H1 (cell line): Measurements from ENCODE around the gene UBE2E1. TPM values are rescaled to one million over a fixed set of nuclear protein-coding genes. Genes with fewer than 3 reads are reported as not detected.

Experiments
- CTCF ChIA-PET: fragments of 300-600 bp; sonication (Branson Sonifier 250); formaldehyde crosslinking; loops from one replicate; lab custom pipeline; 2021; ENCODE audit not compliant: partially characterized antibody; lab: Charles Lee
- POLR2A ChIA-PET: fragments of 300-600 bp; sonication (Branson Sonifier 250); formaldehyde crosslinking; loops from one replicate; lab custom pipeline; 2021; ENCODE audit warnings: inconsistent platforms; ENCODE audit not compliant: partially characterized antibody; lab: Charles Lee
- DNase-seq, 2 experiments: peaks; one replicate each; pipeline versions ENCODE4 v3.0.0 to v3.0.0-alpha.2; 2010 to 2022; ENCODE audit warnings: low spot score in 2 of 2, low read depth in 1 of 2, mixed read lengths in 1 of 2
- FAIRE-seq: peaks from 2 replicates; lab custom pipeline; 2011; peaks lifted over from hg19 to GRCh38; lab: Jason Lieb, UNC
- H2AFZ ChIP-seq: 2 replicates; pipeline ENCODE4 v1.8.1; 2012; ENCODE audit warnings: low read length, inconsistent platforms
- H2AK5ac ChIP-seq: 2 replicates; pipeline ENCODE4 v1.6.1; 2013; ENCODE audit warnings: low read depth, low read length
- H2BK120ac ChIP-seq: replicated peaks from 2 replicates; pipeline ENCODE3; 2013; ENCODE audit warnings: low read depth, low read length, inconsistent platforms
- H2BK12ac ChIP-seq: 2 replicates; pipeline ENCODE4 v1.6.1; 2013; ENCODE audit warnings: low read depth, low read length
- H2BK15ac ChIP-seq: 2 replicates; pipeline ENCODE4 v1.6.1; 2013; ENCODE audit warnings: low read length
- H2BK20ac ChIP-seq: 2 replicates; pipeline ENCODE4 v1.6.1; 2013; ENCODE audit warnings: low read length
- H2BK5ac ChIP-seq: 2 replicates; pipeline ENCODE4 v1.6.1; 2013; ENCODE audit warnings: low read depth, low read length
- H3K14ac ChIP-seq: 2 replicates; pipeline ENCODE4 v1.6.1; 2013; ENCODE audit warnings: inconsistent platforms; ENCODE audit not compliant: insufficient read length
- H3K18ac ChIP-seq: 2 replicates; pipeline ENCODE4 v1.6.1; 2013; ENCODE audit warnings: low read length; ENCODE audit errors: extremely low read depth
- H3K23ac ChIP-seq: 2 replicates; pipeline ENCODE4 v1.6.1; 2013; ENCODE audit warnings: inconsistent platforms; ENCODE audit not compliant: insufficient read length
- H3K23me2 ChIP-seq: 2 replicates; pipeline ENCODE4 v1.6.1; 2013; ENCODE audit warnings: low read depth, low read length
- H3K27ac ChIP-seq: 2 replicates; pipeline ENCODE4 v1.6.1; 2011; ENCODE audit warnings: low read depth, low read length, inconsistent platforms
- H3K27me3 ChIP-seq, 4 experiments: replicated peaks in 1 of 4; 1 replicate in 1 of 4; 2 replicates in 3 of 4; pipeline versions ENCODE4 v1.6.1 to v1.8.1; 2011 to 2013; ENCODE audit warnings: low read length in 3 of 4, mild to moderate bottlenecking in 3 of 4, inconsistent platforms in 2 of 4, mixed read lengths in 2 of 4, moderate library complexity in 1 of 4; ENCODE audit not compliant: control insufficient read depth in 3 of 4, insufficient read depth in 3 of 4; ENCODE audit errors: extremely low read depth in 1 of 4
- H3K36me3 ChIP-seq, 4 experiments: 2 replicates each; pipeline versions ENCODE4 v1.6.1 to v1.8.1; 2011 to 2013; ENCODE audit warnings: mild to moderate bottlenecking in 4 of 4, low read length in 3 of 4, moderate library complexity in 2 of 4, control low read depth in 1 of 4, inconsistent platforms in 1 of 4; ENCODE audit not compliant: insufficient read depth in 4 of 4, control insufficient read depth in 2 of 4
- H3K4ac ChIP-seq: replicated peaks from 2 replicates; pipeline ENCODE3; 2013; ENCODE audit warnings: low read length, low read depth, mixed read lengths, inconsistent platforms; ENCODE audit not compliant: insufficient read length
- H3K4me1 ChIP-seq, 4 experiments: replicated peaks in 1 of 4; 1 replicate in 1 of 4; 2 replicates in 3 of 4; pipeline versions ENCODE4 v1.6.1 to v1.8.1; 2011 to 2013; ENCODE audit warnings: low read length in 3 of 4, inconsistent platforms in 2 of 4, mixed read lengths in 1 of 4; ENCODE audit not compliant: insufficient read depth in 4 of 4, control insufficient read depth in 3 of 4
- H3K4me2 ChIP-seq, 2 experiments: 2 replicates each; pipeline versions ENCODE4 v1.6.1 to v1.8.1; 2011 to 2013; ENCODE audit warnings: low read depth in 2 of 2, low read length in 2 of 2, control low read depth in 1 of 2, inconsistent platforms in 1 of 2, mild to moderate bottlenecking in 1 of 2; ENCODE audit not compliant: insufficient read depth in 1 of 2
- H3K4me3 ChIP-seq, 4 experiments: fragments of 200-600, 300-600 bp in 1 of 4; sonication (generic), shearing (Covaris generic), sonication (Bioruptor Twin) in 1 of 4; 2 replicates each; pipeline versions ENCODE4 v1.5.1 to v1.8.1; 2011 to 2016; ENCODE audit warnings: low read length in 4 of 4, low read depth in 3 of 4, control low read depth in 2 of 4, inconsistent platforms in 2 of 4, mild to moderate bottlenecking in 2 of 4, mixed read lengths in 1 of 4, moderate library complexity in 1 of 4; ENCODE audit not compliant: insufficient read depth in 2 of 4; ENCODE audit errors: extremely low read depth in 1 of 4
- H3K56ac ChIP-seq: replicated peaks from 2 replicates; pipeline ENCODE3; 2013; ENCODE audit warnings: low read depth, mild to moderate bottlenecking, mixed read lengths, low read length, inconsistent platforms; ENCODE audit not compliant: insufficient read length
- H3K79me1 ChIP-seq: 2 replicates; pipeline ENCODE4 v1.6.1; 2013; ENCODE audit warnings: low read depth, low read length, control low read depth
- H3K79me2 ChIP-seq, 2 experiments: 2 replicates each; pipeline versions ENCODE4 v1.6.1 to v1.8.1; 2012 to 2013; ENCODE audit warnings: low read length in 2 of 2, mild to moderate bottlenecking in 2 of 2, inconsistent platforms in 1 of 2; ENCODE audit not compliant: insufficient read depth in 2 of 2, control insufficient read depth in 1 of 2
- H3K9ac ChIP-seq, 4 experiments: replicated peaks in 1 of 4; 1 replicate in 1 of 4; 2 replicates in 3 of 4; pipeline versions ENCODE4 v1.6.1 to v1.8.1; 2011 to 2013; ENCODE audit warnings: low read depth in 3 of 4, low read length in 3 of 4, control low read depth in 2 of 4, mild to moderate bottlenecking in 2 of 4, moderate library complexity in 2 of 4, inconsistent platforms in 1 of 4; ENCODE audit errors: extremely low read depth in 1 of 4
- H3K9me3 ChIP-seq, 2 experiments: 2 replicates each; pipeline versions ENCODE4 v1.6.1 to v1.8.1; 2012 to 2013; ENCODE audit warnings: mild to moderate bottlenecking in 2 of 2, moderate library complexity in 2 of 2, control low read depth in 1 of 2, inconsistent platforms in 1 of 2, low read depth in 1 of 2, low read length in 1 of 2, mixed read lengths in 1 of 2; ENCODE audit not compliant: insufficient read depth in 2 of 2
- H4K20me1 ChIP-seq, 2 experiments: replicated peaks in 1 of 2; 2 replicates each; pipeline versions ENCODE3 to v1.8.1; 2011 to 2013; ENCODE audit warnings: inconsistent platforms in 2 of 2, low read length in 2 of 2, mild to moderate bottlenecking in 1 of 2; ENCODE audit not compliant: insufficient read depth in 2 of 2, control insufficient read depth in 1 of 2
- H4K5ac ChIP-seq: 2 replicates; pipeline ENCODE4 v1.6.1; 2013; ENCODE audit warnings: low read length, low read depth, mixed read lengths, inconsistent platforms; ENCODE audit not compliant: insufficient read length
- H4K8ac ChIP-seq: 2 replicates; pipeline ENCODE4 v1.8.0; 2013; ENCODE audit warnings: mild to moderate bottlenecking, moderate library complexity, low read length, inconsistent platforms; ENCODE audit not compliant: insufficient read depth; ENCODE audit errors: extremely low read depth
- H4K91ac ChIP-seq: replicated peaks from 2 replicates; pipeline ENCODE3; 2013; ENCODE audit warnings: low read length, mixed read lengths, inconsistent platforms; ENCODE audit not compliant: insufficient read length
- CBX8 ChIP-seq: fragments of 300-800, 300-1000 bp; sonication (generic); IDR thresholded peaks from 2 replicates; pipeline ENCODE4 v1.7.1; 2016; ENCODE audit warnings: low read depth, low read length, borderline replicate concordance
- CHD2 ChIP-seq: IDR thresholded peaks from 2 replicates; pipeline ENCODE4 v1.6.1; 2012; ENCODE audit warnings: low read length, improper control_type of control experiment
- E2F6 ChIP-seq: IDR thresholded peaks from 2 replicates; pipeline ENCODE4 v1.6.1; 2012; ENCODE audit warnings: inconsistent platforms
- EZH2 ChIP-seq: fragments of 200-600 bp; sonication (generic); IDR thresholded peaks from 2 replicates; pipeline ENCODE4 v1.7.1; 2012; ENCODE audit warnings: low read depth, mild to moderate bottlenecking, moderate library complexity, low read length, inconsistent platforms; ENCODE audit not compliant: severe bottlenecking
- HDAC6 ChIP-seq: IDR thresholded peaks from one replicate; pipeline ENCODE4 v1.7.1; 2012; ENCODE audit warnings: low read depth, mild to moderate bottlenecking, inconsistent platforms, low read length, moderate library complexity
- KDM5A ChIP-seq: fragments of 200-600 bp; IDR thresholded peaks from 2 replicates; pipeline ENCODE4 v1.7.1; 2012; ENCODE audit warnings: mild to moderate bottlenecking, low read length, inconsistent platforms, mixed read lengths
- RNF2 ChIP-seq: fragments of 200-900, 300-1000 bp; sonication (generic); IDR thresholded peaks from 2 replicates; pipeline ENCODE4 v1.7.1; 2016; ENCODE audit warnings: borderline replicate concordance, low read depth, mild to moderate bottlenecking, antibody characterized with exemption, low read length; ENCODE audit not compliant: poor library complexity, severe bottlenecking; ENCODE audit errors: missing control alignments
- RXRA ChIP-seq: IDR thresholded peaks from 2 replicates; pipeline ENCODE4 v1.6.1; 2011; ENCODE audit warnings: low read depth, mild to moderate bottlenecking, low read length, moderate library complexity; ENCODE audit not compliant: insufficient read depth
- TCF12 ChIP-seq: IDR thresholded peaks from 2 replicates; pipeline ENCODE4 v1.6.1; 2011; ENCODE audit warnings: low read depth, mild to moderate bottlenecking, low read length
- ZNF274 ChIP-seq: IDR thresholded peaks from 2 replicates; pipeline ENCODE4 v1.7.0; 2012; ENCODE audit warnings: low read length, borderline replicate concordance; ENCODE audit errors: extremely low read depth
- WGBS, 2 experiments: shearing (Covaris generic) in 1 of 2; methylation state at CpG; one replicate each; pipeline versions ENCODE4 v1.1.6 to v1.1.7; 2013 to 2015; ENCODE audit warnings: low lambda C conversion rate in 2 of 2, mixed read lengths in 2 of 2, inconsistent platforms in 1 of 2, low coverage in 1 of 2, missing lambda C conversion rate in 1 of 2; ENCODE audit not compliant: insufficient replicate concordance in 2 of 2, insufficient coverage in 1 of 2, insufficient read length in 1 of 2; ENCODE audit errors: extremely low coverage in 1 of 2, missing lambda C conversion rate in 1 of 2; 5-methylcytosine and 5-hydroxymethylcytosine counted together
- polyA plus RNA-seq, 7 experiments: library from polyadenylated mRNA; depleted of rRNA in 3 of 7; stranded (reverse) in 5 of 7; unstranded in 2 of 7; fragments of >200 nt in 5 of 7; fragments of 200-250 nt in 2 of 7; gene quantifications; 1 replicate in 5 of 7; 2 replicates in 1 of 7; 4 replicates in 1 of 7; pipeline versions ENCODE4 v1.2.1 to v1.2.3, GENCODE V29; 2011 to 2013; ENCODE audit warnings: missing spikeins in 2 of 7, mixed read lengths in 2 of 7
- total RNA-seq: library from RNA; stranded (reverse); fragmentation: NEBNext Ultra II Directional; extraction: Animal tissue kit (Norgen Biotek cat#: 25700); gene quantifications from 2 replicates; pipeline ENCODE4 v1.2.1, GENCODE V29; 2021

The UBE2E1 gene
- total and polyA plus RNA-seq, 2 of the 8 experiments (the other 6 are each of a cell fraction or from before 2014, with no cell fraction given), result 109 to 141 TPM

- Histone ChIP-seq H3K14ac (no peak overlapping the region), H3K27ac (no peak overlapping the region), H3K9me3 (no peaks in the 10 kb centered on the region), H3K4me1 (peaks cover 2 to 8% (median 5%) of the 10 kb centered on the region in 4 experiments; a peak in 5 of 7 replicates), H3K9ac (no peak overlapping the region), H2BK15ac (no peak overlapping the region), H4K91ac (no peak overlapping the region), H2AK5ac (no peak overlapping the region), H3K18ac (no peak overlapping the region), H3K79me2 (peaks cover 6 to 95% of the 10 kb centered on the region in 2 experiments; a peak in 3 of 4 replicates), H3K4me3 (no peak overlapping the region), H3K4me2 (no peak overlapping the region), H3K36me3 (peaks cover 0 to 14% (median 0%) of the 10 kb centered on the region in 4 experiments; a peak in 3 of 8 replicates), H2BK20ac (no peak overlapping the region), H4K5ac (no peak overlapping the region), H2BK12ac (no peak overlapping the region), H2BK5ac (no peak overlapping the region), H3K56ac (no peak overlapping the region), H3K27me3 (no peaks in the 10 kb centered on the region), H4K8ac (no peak overlapping the region), H3K4ac (no peak overlapping the region), H2BK120ac (no peak overlapping the region), H4K20me1 (peaks cover 0 to 13% of the 10 kb centered on the region in 2 experiments), H3K23me2 (peaks cover 4% of the 10 kb centered on the region; the same call in 1 of the 2 replicates), H3K79me1 (peaks cover 7% of the 10 kb centered on the region; the same call in 1 of the 2 replicates), H3K23ac (no peak overlapping the region), H2AFZ (no peak overlapping the region)
- DNase-seq, result no peak
- no peak for TF ChIP-seq CBX8
- TF ChIP-seq CHD2, result no peak
- no peak for TF ChIP-seq KDM5A
- TF ChIP-seq EZH2, result no peak
- no peak for TF ChIP-seq RNF2
- no peak for TF ChIP-seq RXRA
- no peak for TF ChIP-seq ZNF274
- no peak for TF ChIP-seq E2F6
- TF ChIP-seq TCF12, result no peak
- no peak for TF ChIP-seq HDAC6
- FAIRE-seq, result no peak
- POLR2A ChIA-PET, result interaction anchor here (1.8 kb wide), 1 partner anchor 10 kb away, joined by 3 read pairs; no protein-coding TSS in a partner anchor
- CTCF ChIA-PET, result no interaction called here
- 93% methylated on average over 3 of the region's 3 CpGs; no CpG with 5 or more reads in 1 of the 2 experiments for WGBS, 2 experiments
Measured at GRCh38 chr3:23815879-23816278, 10.1 kb downstream of the UBE2E1 start.
